ENCODE results near the gene MSRB2.
"Not testable (repeated sequence)": the region's sequence is repeated elsewhere in the genome, so short reads cannot be mapped to it uniquely, and the experiment has no call there.

The MSRB2 gene

GRCh38 chr10:23070092-23070912, 25.1 kb upstream of the MSRB2 start:
- not testable (repeated sequence) for DNase-seq (ENCODE audit: extremely low read depth in 1 of 2, low read depth in 1 of 2)

GRCh38 chr10:23070913-23071218, 24.5 kb upstream of the MSRB2 start:
- no peak for DNase-seq (ENCODE audit: extremely low read depth in 1 of 2, low read depth in 1 of 2)

DNA sequence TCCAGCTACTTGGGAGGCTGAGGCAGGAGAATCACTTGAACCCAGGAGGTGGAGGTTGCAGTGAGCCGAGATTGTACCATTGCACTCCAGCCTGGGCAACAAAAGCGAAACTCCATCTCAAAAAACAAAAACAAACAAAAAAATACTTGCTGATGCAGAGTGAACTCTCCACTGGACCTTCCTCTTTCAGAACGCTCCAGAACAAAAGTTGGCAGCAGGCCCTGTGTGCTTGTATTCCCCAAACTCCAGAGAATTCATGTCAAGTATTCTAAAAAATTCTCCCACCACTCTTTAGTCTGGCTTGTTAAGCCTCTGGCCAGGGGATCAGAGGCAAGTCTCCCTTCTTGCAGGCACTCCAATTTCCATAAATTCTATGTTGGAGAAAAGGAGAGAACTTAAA, 22.8 kb upstream of the MSRB2 start:
- DNase-seq (ENCODE audit: extremely low read depth in 1 of 2, low read depth in 1 of 2), result not testable (repeated sequence)

- no peak for DNase-seq (ENCODE audit: extremely low read depth in 1 of 2, low read depth in 1 of 2)
Measured at GRCh38 chr10:23073527-23073926, 21.9 kb upstream of the MSRB2 start.

DNA sequence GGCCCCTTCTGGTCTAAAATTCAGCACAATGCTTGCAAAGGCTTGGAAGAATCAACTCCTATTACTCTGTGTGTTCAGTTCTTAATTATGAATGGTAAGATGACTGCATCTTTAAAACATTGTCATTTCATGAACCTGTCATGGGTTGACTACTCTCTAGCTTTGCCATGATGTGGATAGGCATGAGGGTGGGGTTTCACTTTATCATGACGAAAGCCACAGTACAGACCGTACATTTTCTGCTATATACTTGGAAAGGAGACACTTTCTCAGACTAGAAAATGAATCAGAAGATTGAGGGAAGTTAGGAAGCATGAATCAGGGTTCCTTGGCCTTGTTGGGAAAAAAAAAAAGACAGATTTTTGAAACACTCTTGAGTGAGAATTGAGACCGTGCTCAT, 19.7 kb upstream of the MSRB2 start:
- DNase-seq (ENCODE audit: extremely low read depth in 1 of 2, low read depth in 1 of 2), result no peak

GRCh38 chr10:23078114-23078513, 17.3 kb upstream of the MSRB2 start:
- no peak for DNase-seq (ENCODE audit: extremely low read depth in 1 of 2, low read depth in 1 of 2)

DNA sequence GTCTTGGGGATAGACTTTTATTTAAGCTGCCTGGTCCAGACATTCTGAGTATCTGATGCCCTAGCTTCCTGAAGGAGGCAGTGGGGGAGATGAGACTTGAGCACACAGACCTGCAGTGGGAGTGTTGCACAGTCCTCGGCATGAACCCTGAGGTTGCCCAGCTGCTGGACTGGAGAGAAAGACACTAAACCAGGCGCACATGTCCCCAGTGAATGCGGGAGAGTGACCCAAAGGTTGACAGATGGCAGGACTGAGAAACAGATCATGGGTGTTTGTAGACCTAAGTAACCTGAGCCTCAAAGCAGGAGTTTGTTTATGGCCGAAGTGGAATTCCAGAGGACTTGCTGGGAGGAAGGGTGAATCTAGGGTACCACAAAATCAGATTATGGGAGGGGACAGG, 15.7 kb upstream of the MSRB2 start:
- DNase-seq (ENCODE audit: extremely low read depth in 1 of 2, low read depth in 1 of 2), result no peak

DNA sequence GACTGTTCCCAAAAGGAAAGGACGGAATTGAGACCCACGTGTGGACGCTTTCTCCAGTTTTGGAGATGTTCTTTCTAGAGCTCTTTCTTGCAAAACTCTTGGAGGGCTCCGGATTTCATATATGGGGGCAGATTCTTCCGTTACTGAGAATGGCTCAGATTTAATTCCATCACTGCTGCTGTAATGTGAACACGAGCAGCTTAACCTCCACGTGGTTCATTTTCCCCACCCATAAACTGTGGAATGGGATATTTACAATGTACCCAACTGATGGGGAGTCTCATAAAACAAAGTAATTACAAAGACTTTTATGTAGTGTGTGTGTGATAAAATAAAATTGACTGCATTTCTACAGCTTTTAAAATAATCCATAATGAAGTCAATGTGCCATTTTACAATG, 15.1 kb upstream of the MSRB2 start:
- no peak for DNase-seq (ENCODE audit: extremely low read depth in 1 of 2, low read depth in 1 of 2)

GRCh38 chr10:23081221-23081750, 14.1 kb upstream of the MSRB2 start:
- DNase-seq (ENCODE audit: extremely low read depth in 1 of 2, low read depth in 1 of 2), result no peak

- no peak for DNase-seq (ENCODE audit: extremely low read depth in 1 of 2, low read depth in 1 of 2)
Measured at GRCh38 chr10:23081891-23082290, 13.5 kb upstream of the MSRB2 start.

GRCh38 chr10:23088609-23089008, 6.8 kb upstream of the MSRB2 start:
- DNase-seq (ENCODE audit: extremely low read depth in 1 of 2, low read depth in 1 of 2), result no peak

DNA sequence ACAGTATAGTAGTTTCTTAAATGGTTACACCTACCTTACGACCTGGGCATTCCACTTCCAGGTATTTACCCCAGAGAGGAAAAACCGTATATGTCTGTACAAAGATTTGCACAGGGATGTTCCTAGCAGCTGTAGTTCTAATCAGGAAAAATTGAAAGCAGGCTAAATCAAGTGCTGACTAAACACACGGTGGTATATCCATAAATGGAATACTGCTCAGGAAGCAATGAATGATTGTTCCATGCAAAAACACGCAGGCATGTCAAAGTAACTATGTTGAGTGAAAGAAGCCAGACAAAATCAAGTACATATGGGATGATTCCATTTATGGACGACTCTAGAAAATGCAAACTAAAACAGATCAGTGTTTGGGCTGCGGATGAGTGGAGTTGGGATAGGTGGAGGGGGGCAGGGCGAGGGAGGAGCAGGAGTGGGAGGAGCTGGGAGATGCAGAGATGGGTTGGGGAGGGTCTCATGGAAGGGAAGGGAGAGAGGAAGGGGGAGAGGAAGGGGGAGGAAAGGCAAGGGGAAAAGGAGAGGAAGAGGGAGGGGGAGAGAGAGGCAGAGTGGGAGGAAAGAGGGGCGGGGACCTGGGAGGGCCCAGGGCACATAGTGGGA, 484 bp upstream of the MSRB2 start:
- DNase-seq (ENCODE audit: extremely low read depth in 1 of 2, low read depth in 1 of 2), result no peak

GRCh38 chr10:23095966-23096801, 805 bp downstream of the MSRB2 start:
- DNase-seq (ENCODE audit: extremely low read depth in 1 of 2, low read depth in 1 of 2), result no peak

DNA sequence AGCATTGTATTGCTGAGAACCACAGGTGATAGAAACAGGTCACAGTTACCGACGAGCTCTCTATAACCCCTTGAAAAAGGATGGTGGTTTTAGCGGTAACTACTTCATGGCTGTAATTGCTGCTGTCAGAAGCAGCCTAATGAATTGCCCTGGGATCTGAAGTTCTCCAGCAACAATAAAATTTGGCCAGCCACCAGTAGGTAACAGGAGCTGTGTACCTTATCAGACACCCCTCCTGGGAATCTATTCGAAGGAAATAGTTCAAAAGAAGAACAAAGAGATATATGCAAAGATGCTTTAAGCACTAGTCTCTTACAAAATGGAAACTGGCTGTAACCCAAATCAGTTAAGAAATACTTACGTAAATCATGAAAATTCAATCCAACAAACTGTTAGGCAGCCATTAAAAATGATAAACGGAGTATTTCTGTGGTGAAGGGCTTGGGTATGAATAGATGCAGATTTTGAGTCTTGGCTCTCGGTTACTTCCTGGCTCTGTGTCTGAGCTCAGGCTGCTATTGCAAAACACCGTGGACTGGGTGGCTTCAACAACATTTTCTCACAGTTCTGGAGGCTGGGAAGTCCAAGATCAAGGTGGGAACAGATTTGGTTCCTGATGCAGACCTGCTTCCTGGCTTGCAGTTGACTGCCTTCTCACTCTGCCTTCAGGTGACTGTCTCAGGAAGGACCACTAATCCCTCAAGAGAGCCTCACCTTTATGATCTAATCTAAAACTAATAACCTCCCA, 1.6 kb downstream of the MSRB2 start:
- DNase-seq (ENCODE audit: extremely low read depth in 1 of 2, low read depth in 1 of 2), result no peak

DNA sequence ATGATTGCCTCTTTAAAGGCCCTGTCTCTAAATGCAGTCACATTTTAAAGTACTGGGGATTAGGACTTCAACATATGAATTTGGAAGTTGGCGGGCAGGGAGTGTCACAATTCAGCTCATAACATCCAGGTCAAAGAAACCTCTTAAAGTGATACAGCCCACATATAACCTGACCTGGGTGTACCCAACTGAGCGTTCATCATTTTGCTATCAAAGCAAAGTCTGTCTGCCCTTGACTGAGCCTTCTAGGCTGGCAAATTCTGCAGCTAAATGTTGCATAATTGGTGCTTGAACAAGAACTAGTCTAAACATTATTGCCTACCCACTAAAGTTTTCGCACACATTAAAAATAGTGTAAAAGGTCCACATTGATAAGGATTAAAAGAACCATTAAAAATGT, 3.7 kb downstream of the MSRB2 start:
- DNase-seq (ENCODE audit: extremely low read depth in 1 of 2, low read depth in 1 of 2), result no peak

DNA sequence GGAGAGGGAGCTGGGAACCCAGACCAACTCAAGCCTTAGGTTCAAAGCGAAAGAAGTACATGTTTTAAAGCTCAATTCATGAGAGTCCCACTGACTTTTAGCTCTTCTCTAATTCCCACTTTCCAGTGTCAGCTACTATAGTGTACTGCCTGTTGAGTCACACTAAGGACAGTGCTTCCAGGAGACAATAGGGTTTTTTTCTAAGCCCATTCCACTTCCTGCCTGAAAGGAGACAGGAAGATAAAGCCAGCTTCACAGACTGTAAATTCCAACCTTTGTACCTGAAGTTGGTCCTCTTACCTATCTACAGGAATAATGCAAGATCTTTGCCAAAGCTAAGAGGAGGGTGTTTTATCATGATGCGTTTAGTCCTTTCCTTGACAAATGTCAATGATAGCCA, 4.4 kb downstream of the MSRB2 start:
- no peak for DNase-seq (ENCODE audit: extremely low read depth in 1 of 2, low read depth in 1 of 2)

- DNase-seq (ENCODE audit: extremely low read depth in 1 of 2, low read depth in 1 of 2), result no peak
Measured at GRCh38 chr10:23100331-23101030, 5.1 kb downstream of the MSRB2 start.

DNA sequence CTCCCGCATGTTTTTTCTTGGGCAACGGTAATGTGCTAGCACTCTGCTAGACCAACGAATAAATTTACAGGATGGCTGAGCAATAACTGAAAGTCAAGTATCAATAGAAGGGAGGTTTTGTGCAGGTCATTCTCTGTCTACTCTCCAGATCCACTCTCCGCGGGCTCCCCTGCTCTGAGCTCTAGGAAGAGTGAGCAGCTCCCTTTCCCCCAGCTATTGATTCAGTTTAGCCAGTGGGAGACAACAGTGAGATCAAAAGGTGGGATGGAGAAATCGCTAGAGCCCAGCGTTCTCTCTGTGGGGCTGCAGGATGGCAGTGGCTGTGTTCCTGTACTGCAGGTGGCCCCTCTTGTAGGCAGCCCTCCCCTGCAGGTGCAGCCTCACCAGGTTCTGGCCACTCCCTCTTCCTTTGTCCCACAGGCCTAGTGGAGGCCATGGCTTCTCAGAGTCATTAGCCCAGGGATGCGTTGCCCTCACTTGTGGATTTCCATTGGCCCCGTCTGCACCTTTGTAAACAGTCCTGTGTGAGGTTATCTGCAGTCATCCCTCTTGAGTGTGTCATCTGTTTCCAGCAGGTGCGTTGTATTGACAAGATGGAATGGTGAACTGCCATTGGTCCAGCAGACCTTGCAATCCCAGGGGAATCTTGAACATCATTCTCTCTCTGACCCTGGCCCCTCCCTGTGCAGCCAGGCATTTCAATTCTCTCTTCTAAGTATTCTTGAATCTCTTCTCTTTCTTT, 11.1 kb downstream of the MSRB2 start:
- no peak for DNase-seq (ENCODE audit: extremely low read depth in 1 of 2, low read depth in 1 of 2)

- DNase-seq (ENCODE audit: extremely low read depth in 1 of 2, low read depth in 1 of 2), result no peak
Measured at GRCh38 chr10:23110722-23111516, 15.5 kb downstream of the MSRB2 start.
